Left lobe of liver (tissue), 2 donors: ENCODE measurements around the gene ARHGAP24. TPM values are rescaled to one million over a fixed set of nuclear protein-coding genes. Genes with fewer than 3 reads are reported as not detected.

Experiments used
- ATAC-seq: fragments of 200-7000 bp; cut with Tn5 transposase; one replicate; pipeline ENCODE4 v1.9.1; 2020; ENCODE audit warnings: mild to moderate bottlenecking, moderate library complexity
- DNase-seq: peaks from one replicate; pipeline ENCODE4 v3.0.0-alpha.2; 2020; ENCODE audit warnings: low spot score
- total RNA-seq: library from RNA; stranded (reverse); gene quantifications from one replicate; pipeline ENCODE4 v1.2.1, GENCODE V29; 2021
- donor health status: DM: no; HTN: no; CAD: no; lungs with moderate emphysema.
- donor health status: DM: no; HTN: yes; CAD: no.

ARHGAP24 gene
- total RNA-seq, 1 donor from 2014 or later: 6.8 TPM

GRCh38 chr4:85684676-85685075, 209.7 kb downstream of the ARHGAP24 start:
- no peak for DNase-seq
- no peak for ATAC-seq

GRCh38 chr4:85686398-85686797, 211.4 kb downstream of the ARHGAP24 start:
- ATAC-seq: no peak

GRCh38 chr4:85688055-85688740, 213.2 kb downstream of the ARHGAP24 start:
- ATAC-seq: no peak
- no peak for DNase-seq

More at GRCh38 chr4:85686398-85686797, 211.4 kb downstream of the ARHGAP24 start:
- DNase-seq: no peak

GRCh38 chr4:85696661-85697060, 221.7 kb downstream of the ARHGAP24 start:
- ATAC-seq (no peak), DNase-seq (no peak)

- no peak for ATAC-seq
Measured at GRCh38 chr4:85697854-85698253, 222.9 kb downstream of the ARHGAP24 start.

GRCh38 chr4:85700362-85700761, 225.4 kb downstream of the ARHGAP24 start:
- no peak for DNase-seq
- ATAC-seq: no peak

More at GRCh38 chr4:85697854-85698253, 222.9 kb downstream of the ARHGAP24 start:
- DNase-seq: no peak

- ATAC-seq (no peak), DNase-seq (no peak)
Measured at GRCh38 chr4:85701861-85702321, 226.9 kb downstream of the ARHGAP24 start.

GRCh38 chr4:85703096-85703495, 228.1 kb downstream of the ARHGAP24 start:
- ATAC-seq (no peak), DNase-seq (no peak)

GRCh38 chr4:85707611-85708010, 232.7 kb downstream of the ARHGAP24 start:
- DNase-seq: no peak
- ATAC-seq: no peak

GRCh38 chr4:85708468-85708867, 233.5 kb downstream of the ARHGAP24 start:
- no peak for ATAC-seq

GRCh38 chr4:85713005-85713404, 238.1 kb downstream of the ARHGAP24 start:
- ATAC-seq: no peak
- no peak for DNase-seq

More at GRCh38 chr4:85708468-85708867, 233.5 kb downstream of the ARHGAP24 start:
- DNase-seq: no peak

GRCh38 chr4:85715991-85716737, 241.2 kb downstream of the ARHGAP24 start:
- DNase-seq (no peak), ATAC-seq (no peak)

GRCh38 chr4:85717351-85717750, 242.4 kb downstream of the ARHGAP24 start:
- ATAC-seq (no peak), DNase-seq (no peak)

GRCh38 chr4:85717847-85718246, 242.9 kb downstream of the ARHGAP24 start:
- no peak for ATAC-seq

GRCh38 chr4:85720735-85721134, 245.8 kb downstream of the ARHGAP24 start:
- DNase-seq (no peak), ATAC-seq (no peak)

More at GRCh38 chr4:85717847-85718246, 242.9 kb downstream of the ARHGAP24 start:
- no peak for DNase-seq

- no peak for ATAC-seq
- no peak for DNase-seq
Measured at GRCh38 chr4:85722401-85722800, 247.5 kb downstream of the ARHGAP24 start.

- DNase-seq (no peak), ATAC-seq (no peak)
Measured at GRCh38 chr4:85722807-85723206, 247.9 kb downstream of the ARHGAP24 start.

- ATAC-seq (peak; percentile 30), DNase-seq (no peak)
Measured at GRCh38 chr4:85724791-85725563, 250.0 kb downstream of the ARHGAP24 start.

GRCh38 chr4:85725721-85726170, 250.8 kb downstream of the ARHGAP24 start:
- peak; percentile 66 for DNase-seq

GRCh38 chr4:85726555-85726954, 251.6 kb downstream of the ARHGAP24 start:
- ATAC-seq: no peak
- no peak for DNase-seq

More at GRCh38 chr4:85725721-85726170, 250.8 kb downstream of the ARHGAP24 start:
- peak; percentile 94 for ATAC-seq

- peak; percentile 14 for ATAC-seq
- no peak for DNase-seq
Measured at GRCh38 chr4:85728464-85728863, 253.5 kb downstream of the ARHGAP24 start.
